Peyer's patch (tissue), 4 donors: ENCODE results near the gene FIGNL1.

ENCODE experiments used
- CTCF ChIP-seq, 6 experiments: fragments of 450-650 bp in 4 of 6; fragments of 200-600 bp in 2 of 6; sonication (generic) in 1 of 6; IDR thresholded peaks; one replicate each; pipeline ENCODE4 v1.5.1; 2017 to 2019; ENCODE audit warnings: antibody characterized with exemption in 6 of 6, mild to moderate bottlenecking in 3 of 6, moderate library complexity in 1 of 6
- POLR2A ChIP-seq, 2 donors: fragments of 450-650 bp; IDR thresholded peaks; one replicate each; pipeline ENCODE4 v1.5.1; 2017; ENCODE audit warnings: antibody characterized with exemption in 2 of 2, mild to moderate bottlenecking in 2 of 2, moderate library complexity in 2 of 2

- TF ChIP-seq POLR2A (IDR thresholded peaks at IDR 0.05) (no peak), CTCF (IDR thresholded peaks at IDR 0.05) (no peak)
These were observed 25.2 kb upstream of the FIGNL1 start for GRCh38 chr7:50475340-50475739.
